HG03103 (cell line): Measurements from ENCODE around the gene PSENEN.
"Not testable (repeated sequence)": the region's sequence is repeated elsewhere in the genome, so short reads cannot be mapped to it uniquely, and the experiment has no call there.

Experiments
- ATAC-seq: cut with Tn5 transposase; IDR thresholded peaks from one replicate; pipeline ENCODE4 v1.9.1; 2021; ENCODE audit warnings: low read depth; ENCODE audit not compliant: unreplicated experiment

PSENEN gene

DNA sequence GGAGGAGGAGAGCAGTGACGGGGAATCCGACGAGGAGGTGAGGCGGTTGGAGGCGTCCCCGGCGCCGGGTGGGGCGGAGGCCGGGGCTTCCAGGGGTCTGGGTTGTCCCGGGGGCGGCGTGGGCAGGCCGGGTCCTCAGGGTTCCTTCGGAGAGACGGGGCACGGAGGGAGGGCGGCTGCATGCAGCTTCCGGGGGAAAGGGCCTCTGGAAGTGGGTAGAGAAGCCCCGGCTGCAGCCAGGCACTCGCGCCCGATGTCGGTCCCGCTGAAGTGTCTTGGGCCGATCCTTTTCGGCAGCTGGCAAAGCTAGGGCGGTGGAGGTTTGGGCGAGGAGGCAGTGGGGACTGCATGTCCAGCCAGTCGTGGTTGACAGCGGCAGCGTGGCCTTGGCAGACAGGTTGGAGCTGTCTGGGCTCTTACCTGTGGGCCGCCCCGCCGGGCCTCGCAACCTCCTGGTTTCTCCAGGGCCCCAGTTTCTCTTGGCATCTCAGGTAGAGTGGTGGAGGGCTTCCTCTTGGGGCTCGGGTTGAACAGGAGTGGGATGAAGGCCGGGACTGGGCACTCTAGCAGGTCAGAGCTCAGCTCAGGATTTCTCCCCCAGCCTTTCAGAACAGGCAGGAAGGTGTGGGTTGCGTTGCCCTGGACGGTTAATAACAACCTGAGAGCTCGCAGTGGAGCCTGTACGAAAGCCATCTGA, 27.0 kb upstream of the PSENEN start:
- no peak for ATAC-seq

DNA sequence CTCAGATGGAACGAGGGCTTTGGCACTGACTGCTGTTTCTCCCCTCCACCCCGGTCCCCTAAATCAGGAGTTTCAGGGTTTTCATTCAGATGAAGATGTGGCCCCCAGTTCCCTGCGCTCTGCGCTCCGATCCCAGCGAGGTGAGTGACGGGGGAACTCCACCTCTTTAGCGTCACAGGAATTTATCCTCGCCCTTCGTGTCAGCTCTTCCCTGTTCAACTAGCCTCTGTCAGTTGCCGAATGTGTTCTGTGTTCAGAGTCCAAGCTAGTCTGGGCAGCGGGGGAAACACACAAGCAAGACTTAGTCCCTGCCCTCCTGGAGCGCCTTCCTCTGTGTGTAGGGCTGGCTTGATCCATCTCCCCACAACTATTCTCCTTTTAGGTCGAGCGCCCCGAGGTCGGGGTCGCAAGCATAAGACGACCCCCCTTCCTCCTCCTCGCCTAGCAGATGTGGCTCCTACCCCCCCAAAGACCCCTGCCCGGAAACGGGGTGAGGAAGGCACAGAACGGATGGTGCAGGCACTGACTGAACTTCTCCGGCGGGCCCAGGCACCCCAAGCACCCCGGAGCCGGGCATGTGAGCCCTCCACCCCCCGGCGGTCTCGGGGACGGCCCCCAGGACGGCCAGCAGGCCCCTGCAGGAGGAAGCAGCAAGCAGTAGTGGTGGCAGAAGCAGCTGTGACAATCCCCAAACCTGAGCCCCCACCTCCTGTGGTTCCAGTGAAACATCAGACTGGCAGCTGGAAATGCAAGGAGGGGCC, 25.9 kb upstream of the PSENEN start:
- no peak for ATAC-seq

DNA sequence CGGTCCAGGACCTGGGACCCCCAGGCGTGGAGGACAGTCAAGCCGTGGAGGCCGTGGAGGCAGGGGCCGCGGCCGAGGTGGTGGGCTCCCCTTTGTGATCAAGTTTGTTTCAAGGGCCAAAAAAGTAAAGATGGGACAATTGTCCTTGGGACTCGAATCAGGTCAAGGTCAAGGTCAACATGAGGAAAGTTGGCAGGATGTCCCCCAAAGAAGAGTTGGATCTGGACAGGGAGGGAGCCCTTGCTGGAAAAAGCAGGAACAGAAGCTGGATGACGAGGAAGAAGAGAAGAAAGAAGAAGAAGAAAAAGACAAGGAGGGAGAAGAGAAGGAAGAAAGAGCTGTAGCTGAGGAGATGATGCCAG, 25.3 kb upstream of the PSENEN start:
- ATAC-seq = no peak

DNA sequence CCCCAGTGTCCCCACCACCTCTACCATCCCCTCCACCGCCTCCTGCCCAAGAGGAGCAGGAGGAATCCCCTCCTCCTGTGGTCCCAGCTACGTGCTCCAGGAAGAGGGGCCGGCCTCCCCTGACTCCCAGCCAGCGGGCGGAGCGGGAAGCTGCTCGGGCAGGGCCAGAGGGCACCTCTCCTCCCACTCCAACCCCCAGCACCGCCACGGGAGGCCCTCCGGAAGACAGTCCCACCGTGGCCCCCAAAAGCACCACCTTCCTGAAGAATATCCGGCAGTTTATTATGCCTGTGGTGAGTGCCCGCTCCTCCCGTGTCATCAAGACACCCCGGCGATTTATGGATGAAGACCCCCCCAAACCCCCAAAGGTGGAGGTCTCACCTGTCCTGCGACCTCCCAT, 24.8 kb upstream of the PSENEN start:
- ATAC-seq = no peak

DNA sequence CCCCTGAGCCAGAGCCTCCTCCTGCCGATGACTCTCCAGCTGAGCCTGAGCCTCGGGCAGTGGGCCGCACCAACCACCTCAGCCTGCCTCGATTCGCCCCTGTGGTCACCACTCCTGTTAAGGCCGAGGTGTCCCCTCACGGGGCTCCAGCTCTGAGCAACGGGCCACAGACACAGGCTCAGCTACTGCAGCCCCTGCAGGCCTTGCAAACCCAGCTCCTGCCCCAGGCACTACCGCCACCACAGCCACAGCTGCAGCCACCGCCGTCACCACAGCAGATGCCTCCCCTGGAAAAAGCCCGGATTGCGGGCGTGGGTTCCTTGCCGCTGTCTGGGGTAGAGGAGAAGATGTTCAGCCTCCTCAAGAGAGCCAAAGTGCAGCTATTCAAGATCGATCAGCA, 24.1 kb upstream of the PSENEN start:
- no peak for ATAC-seq

DNA sequence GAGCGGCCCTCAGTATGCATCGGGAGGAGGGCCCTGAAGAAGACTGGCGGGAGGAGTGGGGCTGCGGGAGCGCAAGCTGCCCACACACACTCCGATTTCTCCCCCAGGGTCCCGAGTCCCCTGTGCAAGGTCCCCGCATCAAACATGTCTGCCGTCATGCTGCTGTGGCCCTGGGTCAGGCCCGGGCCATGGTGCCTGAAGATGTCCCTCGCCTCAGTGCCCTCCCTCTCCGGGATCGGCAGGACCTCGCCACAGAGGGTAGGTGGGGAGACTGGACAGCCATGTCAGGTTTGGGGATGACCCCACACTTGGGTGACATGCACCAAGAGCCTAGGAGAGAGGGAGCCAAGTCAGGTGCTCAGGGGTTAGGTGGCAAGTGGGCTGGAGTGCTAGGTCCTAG, 23.0 kb upstream of the PSENEN start:
- no peak for ATAC-seq

DNA sequence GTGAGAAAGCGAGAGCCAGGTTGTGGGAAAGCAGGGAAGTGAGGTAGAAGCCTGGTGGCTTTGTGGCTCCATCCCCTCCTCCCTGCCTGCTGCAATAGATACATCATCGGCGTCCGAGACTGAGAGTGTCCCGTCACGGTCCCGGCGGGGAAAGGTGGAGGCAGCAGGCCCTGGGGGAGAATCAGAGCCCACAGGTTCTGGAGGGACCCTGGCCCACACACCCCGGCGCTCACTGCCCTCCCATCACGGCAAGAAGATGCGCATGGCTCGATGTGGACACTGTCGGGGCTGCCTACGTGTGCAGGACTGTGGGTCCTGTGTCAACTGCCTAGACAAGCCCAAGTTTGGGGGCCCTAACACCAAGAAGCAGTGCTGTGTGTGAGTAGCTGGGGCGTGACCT, 22.6 kb upstream of the PSENEN start:
- ATAC-seq = no peak

DNA sequence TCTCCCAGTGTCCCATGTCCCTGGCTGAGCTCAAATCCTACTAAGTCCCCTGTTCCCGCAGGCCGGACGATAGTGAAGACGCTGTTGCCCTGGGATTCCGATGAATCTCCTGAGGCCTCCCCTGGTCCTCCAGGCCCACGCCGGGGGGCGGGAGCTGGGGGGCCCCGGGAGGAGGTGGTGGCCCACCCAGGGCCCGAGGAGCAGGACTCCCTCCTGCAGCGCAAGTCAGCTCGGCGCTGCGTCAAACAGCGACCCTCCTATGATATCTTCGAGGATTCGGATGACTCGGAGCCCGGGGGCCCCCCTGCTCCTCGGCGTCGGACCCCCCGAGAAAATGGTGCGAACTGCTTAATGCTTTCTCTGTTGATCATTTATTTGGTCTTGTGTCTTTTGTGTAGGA, 21.8 kb upstream of the PSENEN start:
- no peak for ATAC-seq

DNA sequence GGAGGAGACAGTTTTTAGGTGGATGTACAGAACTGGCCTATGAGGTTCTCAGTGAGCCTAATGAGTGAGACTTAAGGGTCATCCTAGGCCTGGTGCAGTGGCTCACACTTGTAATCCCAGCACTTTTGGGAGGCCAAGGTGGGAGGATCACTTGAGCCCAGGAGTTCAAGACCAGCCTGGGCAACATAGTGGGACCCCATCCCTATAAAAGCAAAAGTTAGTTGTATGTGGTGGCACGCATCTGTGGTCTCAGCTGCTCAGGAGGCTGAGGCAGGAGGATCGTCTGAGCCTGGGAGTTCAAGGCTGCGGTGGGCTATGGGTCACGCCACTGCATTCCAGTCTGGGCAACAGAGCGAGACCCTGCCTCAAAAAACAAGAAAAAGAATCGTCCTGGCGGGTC, 21.3 kb upstream of the PSENEN start:
- ATAC-seq = not testable (repeated sequence)

DNA sequence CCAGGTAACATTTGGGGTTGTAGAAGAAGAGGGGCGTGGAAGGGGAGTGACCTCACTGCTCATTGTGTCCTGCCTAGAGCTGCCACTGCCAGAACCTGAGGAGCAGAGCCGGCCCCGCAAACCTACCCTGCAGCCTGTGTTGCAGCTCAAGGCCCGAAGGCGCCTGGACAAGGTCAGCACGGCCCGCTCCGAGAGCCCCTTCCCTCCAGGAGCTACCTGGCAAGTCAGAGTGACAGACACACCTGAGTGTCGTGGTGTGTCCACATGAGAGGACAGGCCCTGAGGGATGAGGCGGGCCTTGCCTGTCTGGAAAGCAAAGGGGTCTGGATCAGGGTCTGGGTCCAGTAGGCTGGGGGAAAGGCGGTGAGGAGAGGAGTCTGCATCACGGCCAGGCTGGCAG, 20.9 kb upstream of the PSENEN start:
- ATAC-seq = no peak

DNA sequence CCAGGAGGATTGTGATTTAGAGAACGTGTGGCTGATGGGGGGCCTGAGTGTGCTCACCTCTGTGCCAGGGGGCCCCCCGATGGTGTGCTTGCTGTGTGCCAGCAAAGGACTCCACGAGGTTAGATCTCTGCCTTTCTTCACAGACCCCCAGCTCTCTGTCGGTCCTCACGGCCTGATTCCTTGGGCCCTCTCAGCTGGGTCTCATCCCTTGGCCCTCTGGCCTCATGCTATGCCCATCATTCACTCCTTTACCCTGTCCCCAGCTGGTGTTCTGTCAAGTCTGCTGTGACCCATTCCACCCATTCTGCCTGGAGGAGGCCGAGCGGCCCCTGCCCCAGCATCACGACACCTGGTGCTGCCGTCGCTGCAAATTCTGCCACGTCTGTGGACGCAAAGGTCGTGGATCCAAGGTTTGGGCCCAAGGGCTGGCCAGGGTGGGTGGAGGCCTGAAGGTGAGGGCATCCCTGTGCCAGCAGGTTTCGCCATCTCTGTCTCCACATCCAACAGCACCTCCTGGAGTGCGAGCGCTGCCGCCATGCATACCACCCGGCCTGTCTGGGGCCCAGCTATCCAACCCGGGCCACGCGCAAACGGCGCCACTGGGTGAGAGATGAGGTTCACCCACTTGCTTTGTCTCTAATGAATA, 20.1 kb upstream of the PSENEN start:
- ATAC-seq = no peak

DNA sequence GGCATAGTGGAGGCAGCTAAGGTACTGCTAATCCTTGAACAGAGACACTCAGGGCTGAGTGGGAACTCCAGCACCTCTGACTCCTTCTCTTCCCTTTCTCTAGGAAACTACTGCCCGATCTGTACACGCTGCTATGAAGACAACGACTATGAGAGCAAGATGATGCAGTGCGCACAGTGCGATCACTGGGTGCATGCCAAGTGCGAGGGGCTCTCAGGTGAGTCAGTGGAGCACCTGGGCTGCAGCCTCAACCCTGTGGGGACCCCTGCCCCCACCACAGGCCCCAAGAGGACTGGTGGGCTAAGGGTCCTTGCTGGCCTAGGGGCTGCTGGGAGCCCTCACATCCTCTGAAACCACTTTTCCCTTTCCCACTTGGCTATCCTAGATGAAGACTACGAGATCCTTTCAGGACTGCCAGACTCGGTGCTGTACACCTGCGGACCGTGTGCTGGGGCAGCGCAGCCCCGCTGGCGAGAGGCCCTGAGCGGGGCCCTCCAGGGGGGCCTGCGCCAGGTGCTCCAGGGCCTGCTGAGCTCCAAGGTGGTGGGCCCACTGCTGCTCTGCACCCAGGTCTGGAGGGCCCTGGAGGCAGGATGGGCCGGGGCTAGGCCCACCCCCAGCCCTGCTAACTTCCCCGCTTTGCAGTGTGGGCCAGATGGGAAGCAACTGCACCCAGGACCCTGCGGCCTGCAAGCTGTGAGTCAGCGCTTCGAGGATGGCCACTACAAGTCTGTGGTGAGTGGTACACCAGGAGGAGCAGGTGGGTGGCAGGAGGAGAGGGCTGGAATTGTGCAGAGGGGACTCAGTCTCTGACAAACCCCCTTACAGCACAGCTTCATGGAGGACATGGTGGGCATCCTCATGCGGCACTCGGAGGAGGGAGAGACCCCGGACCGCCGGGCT, 18.1 kb upstream of the PSENEN start:
- no peak for ATAC-seq

DNA sequence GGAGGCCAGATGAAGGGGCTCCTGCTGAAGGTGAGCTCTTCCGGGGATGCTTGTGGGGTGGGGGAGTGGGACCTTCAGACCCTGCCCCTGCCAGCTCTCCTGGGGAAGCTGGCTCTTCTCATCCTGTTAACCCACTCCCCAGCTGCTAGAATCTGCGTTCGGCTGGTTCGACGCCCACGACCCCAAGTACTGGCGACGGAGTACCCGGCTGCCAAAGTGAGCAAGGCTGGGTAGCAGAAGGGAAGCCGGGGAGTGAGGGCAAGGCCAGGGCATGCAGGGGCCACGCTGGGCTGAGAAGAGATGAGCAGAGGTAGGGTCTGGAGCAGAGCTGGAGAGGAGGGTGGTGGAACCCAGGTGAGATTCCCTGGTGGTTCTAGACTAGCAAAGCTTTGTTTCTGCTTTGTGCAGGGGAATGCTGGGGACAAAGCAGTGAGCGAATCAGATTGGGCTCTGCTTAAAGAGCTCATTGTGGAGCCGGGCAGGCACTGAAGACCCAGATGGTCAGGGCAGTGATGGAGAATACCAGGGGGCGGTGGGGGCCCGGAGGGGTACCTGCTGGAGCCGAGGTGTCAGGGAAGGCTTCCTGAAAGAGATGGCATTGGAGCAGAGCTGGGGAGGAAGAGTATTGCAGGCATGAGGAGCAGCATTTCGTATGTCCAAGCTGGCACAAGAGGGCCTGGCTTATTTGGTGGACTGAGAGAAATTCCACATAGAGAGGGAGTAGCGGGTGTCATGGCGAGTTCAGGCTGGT, 17.3 kb upstream of the PSENEN start:
- no peak for ATAC-seq

DNA sequence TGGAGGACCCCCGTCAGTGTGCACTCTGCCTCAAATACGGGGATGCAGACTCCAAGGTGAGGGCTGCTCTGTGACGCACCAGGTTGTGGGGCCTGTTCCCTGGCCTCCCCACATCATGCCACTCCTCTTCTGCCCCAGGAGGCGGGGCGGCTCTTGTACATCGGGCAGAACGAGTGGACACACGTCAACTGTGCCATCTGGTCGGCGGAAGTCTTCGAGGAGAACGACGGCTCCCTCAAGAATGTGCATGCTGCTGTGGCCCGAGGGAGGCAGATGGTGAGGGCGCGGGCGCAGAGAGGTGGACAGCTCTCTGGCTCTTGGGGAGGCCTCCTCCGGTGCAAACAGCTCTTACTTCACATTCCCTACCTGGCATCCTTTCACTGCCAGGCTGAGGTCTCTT, 16.4 kb upstream of the PSENEN start:
- no peak for ATAC-seq

DNA sequence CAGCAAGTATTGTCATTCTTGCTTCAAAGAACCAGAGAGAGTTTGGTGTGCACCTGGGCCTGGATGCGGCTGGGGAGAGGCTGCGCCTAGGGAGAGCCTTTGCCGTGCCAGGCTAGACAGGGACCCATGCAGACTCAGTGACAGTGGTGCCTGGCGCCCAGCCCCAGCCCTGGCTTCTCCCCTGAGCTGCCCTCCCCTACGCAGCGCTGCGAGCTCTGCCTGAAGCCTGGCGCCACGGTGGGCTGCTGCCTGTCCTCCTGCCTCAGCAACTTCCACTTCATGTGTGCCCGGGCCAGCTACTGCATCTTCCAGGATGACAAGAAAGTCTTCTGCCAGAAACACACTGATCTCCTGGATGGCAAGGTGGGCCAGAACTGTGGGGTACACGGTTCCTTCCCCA, 15.7 kb upstream of the PSENEN start:
- no peak for ATAC-seq

DNA sequence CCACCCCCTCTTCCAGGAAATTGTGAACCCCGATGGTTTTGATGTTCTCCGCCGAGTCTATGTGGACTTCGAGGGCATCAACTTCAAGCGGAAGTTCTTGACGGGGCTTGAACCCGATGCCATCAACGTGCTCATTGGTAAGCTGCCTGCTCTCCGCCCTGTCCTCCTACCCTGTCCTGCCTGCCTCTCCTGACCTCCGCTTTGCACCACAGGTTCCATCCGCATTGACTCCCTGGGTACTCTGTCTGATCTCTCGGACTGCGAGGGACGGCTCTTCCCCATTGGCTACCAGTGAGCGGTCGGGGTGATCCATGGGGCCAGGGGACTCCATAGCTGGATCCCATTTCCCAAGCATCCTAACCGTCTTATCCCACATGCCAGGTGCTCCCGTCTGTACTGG, 15.1 kb upstream of the PSENEN start:
- ATAC-seq = no peak

DNA sequence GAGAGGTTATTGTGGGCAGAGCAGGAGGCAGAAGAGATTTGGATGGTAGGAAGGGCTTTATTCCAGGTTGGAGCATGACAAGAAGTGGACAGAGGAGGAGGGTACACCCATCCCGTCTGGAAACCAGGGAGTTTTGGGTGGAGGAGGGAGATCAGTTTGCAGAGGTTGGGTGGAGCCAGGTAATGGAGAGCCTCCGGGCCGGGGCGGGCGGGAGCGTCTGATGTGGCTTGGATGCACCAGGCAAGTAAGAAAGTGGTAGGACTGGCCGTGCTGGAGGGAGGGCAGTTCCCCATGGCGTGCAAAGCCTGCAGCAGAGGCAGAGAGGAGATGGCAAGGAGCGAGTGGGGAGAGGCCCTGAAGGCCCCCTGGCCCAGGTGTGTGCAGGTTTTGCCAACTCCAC, 14.1 kb upstream of the PSENEN start:
- no peak for ATAC-seq

DNA sequence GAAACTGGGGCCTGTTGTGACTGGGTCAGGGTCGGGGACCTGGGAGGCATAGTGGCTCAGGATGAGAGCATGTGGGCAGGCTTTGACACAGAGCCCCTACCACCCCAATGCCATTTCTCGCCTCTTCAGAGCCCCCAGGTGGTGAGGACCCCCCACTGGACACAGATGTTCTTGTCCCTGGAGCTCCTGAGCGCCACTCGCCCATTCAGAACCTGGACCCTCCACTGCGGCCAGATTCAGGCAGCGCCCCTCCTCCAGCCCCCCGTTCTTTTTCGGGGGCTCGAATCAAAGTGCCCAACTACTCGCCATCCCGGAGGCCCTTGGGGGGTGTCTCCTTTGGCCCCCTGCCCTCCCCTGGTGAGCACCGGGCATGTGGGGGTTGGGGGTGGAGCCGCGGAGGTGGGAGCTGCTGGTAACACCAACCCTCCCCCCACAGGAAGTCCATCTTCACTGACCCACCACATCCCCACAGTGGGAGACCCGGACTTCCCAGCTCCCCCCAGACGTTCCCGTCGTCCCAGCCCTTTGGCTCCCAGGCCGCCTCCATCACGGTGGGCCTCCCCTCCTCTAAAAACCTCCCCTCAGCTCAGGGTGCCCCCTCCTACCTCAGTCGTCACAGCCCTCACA, 13.6 kb upstream of the PSENEN start:
- ATAC-seq = no peak

DNA sequence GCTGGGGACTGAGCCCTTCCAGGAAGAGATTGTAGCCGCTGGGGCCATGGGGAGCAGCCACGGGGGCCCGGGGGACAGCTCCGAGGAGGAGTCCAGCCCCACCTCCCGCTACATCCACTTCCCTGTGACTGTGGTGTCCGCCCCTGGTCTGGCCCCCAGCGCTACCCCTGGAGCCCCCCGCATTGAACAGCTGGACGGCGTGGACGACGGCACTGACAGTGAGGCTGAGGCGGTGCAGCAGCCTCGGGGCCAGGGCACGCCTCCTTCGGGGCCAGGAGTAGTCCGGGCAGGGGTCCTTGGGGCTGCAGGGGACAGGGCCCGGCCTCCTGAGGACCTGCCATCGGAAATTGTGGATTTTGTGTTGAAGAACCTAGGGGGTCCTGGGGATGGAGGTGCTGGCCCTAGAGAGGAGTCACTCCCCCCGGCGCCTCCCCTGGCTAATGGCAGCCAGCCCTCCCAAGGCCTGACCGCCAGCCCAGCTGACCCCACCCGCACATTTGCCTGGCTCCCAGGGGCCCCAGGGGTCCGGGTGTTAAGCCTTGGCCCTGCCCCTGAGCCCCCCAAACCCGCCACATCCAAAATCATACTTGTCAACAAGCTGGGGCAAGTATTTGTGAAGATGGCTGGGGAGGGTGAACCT, 12.8 kb upstream of the PSENEN start:
- ATAC-seq = no peak
